Lung (tissue), 12 donors: ENCODE measurements around the gene TIMM29. TPM values are rescaled to one million over a fixed set of nuclear protein-coding genes. Genes with fewer than 3 reads are reported as not detected.

ENCODE experiments used
- ATAC-seq: fragments of 200-7000 bp; cut with Tn5 transposase; one replicate; pipeline ENCODE4 v1.9.1; 2020; ENCODE audit warnings: moderate number of reproducible peaks; ENCODE audit not compliant: insufficient read depth, low FRiP score
- DNase-seq, 3 donors: peaks; one replicate each; pipeline ENCODE4 v3.0.0-alpha.2; 2013 to 2017
- H3K27ac ChIP-seq, 2 donors: one replicate each; pipeline ENCODE4 v1.5.1; 2013; ENCODE audit warnings: mild to moderate bottlenecking in 2 of 2, moderate library complexity in 2 of 2, control low read depth in 1 of 2, inconsistent platforms in 1 of 2, low read depth in 1 of 2, low read length in 1 of 2
- H3K27me3 ChIP-seq, 3 donors: one replicate each; pipeline ENCODE4 v1.5.1; 2013; ENCODE audit warnings: low read length in 2 of 3; ENCODE audit not compliant: control insufficient read depth in 3 of 3, insufficient read depth in 3 of 3
- H3K36me3 ChIP-seq, 4 donors: one replicate each; pipeline ENCODE4 v1.5.1; 2013; ENCODE audit warnings: low read length in 4 of 4, mild to moderate bottlenecking in 1 of 4, moderate library complexity in 1 of 4; ENCODE audit not compliant: control insufficient read depth in 4 of 4, insufficient read depth in 4 of 4
- H3K4me1 ChIP-seq, 5 donors: one replicate each; pipeline ENCODE4 v1.5.1; 2013; ENCODE audit warnings: low read length in 5 of 5, mild to moderate bottlenecking in 2 of 5, moderate library complexity in 1 of 5; ENCODE audit not compliant: control insufficient read depth in 5 of 5, insufficient read depth in 5 of 5
- H3K4me3 ChIP-seq: one replicate; pipeline ENCODE4 v1.5.1; 2013; ENCODE audit warnings: mild to moderate bottlenecking, control low read depth, moderate library complexity
- H3K9ac ChIP-seq, 2 donors: one replicate each; pipeline ENCODE4 v1.5.1; 2013; ENCODE audit warnings: low read length in 2 of 2, control low read depth in 1 of 2; ENCODE audit not compliant: insufficient read depth in 1 of 2
- H3K9me3 ChIP-seq, 4 donors: one replicate each; pipeline ENCODE4 v1.5.1; 2013; ENCODE audit warnings: low read length in 3 of 4, mild to moderate bottlenecking in 1 of 4, moderate library complexity in 1 of 4; ENCODE audit not compliant: control insufficient read depth in 4 of 4, insufficient read depth in 3 of 4
- WGBS, 2 donors: extraction: QIAGEN DNeasy Blood & Tissue Kit; methylation state at CpG; one replicate each; pipeline ENCODE4 v1.1.7; 2013; 5-methylcytosine and 5-hydroxymethylcytosine counted together
- polyA plus RNA-seq, 2 donors: library from polyadenylated mRNA; stranded (reverse); fragments of 200-250 nt; gene quantifications; one replicate each; pipeline ENCODE4 v1.2.1, GENCODE V29; 2013
- total RNA-seq, 2 donors: library from RNA; depleted of rRNA in 1 of 2; stranded (reverse); fragments of >200 nt in 1 of 2; gene quantifications; one replicate each; pipeline ENCODE4 v1.2.1, GENCODE V29; 2014 to 2021
- TF ChIP-seq, protein P1 (sequence below): IDR thresholded peaks from 2 replicates; pipeline ENCODE4 v1.5.1; 2012; ENCODE audit warnings: mild to moderate bottlenecking; ENCODE audit errors: control extremely low read depth, extremely low read depth
- donor health status: control.
- donor health status: control.
- donor health status: Bipolar disorder and iron deficiency.
- donor health status: healthy.
- donor health status: DM: yes; HTN: yes; CAD: no.

The TIMM29 gene
- total and polyA plus RNA-seq, 4 donors: 15.6 to 20.4 (median 17.3) TPM

DNA sequence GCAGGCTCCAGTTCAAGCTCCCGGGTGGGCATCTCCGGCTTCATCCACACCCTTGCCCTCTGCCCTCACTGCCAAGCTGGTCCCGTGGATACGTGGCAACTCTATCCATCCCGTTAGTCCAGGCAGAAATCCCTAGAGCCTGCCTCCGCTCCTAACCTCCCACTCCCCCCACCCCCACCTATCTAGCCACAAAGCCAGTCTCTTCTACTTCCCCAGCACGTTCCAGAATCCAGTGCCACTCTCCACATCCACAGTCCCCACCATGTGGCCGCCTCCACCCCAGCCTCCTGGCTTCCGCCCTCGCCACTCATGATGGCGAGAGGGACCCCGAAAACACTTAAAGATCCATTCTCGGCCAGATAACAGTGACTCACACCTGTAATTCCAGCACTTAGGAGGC, 4.0 kb upstream of the TIMM29 start:
- no peak for ATAC-seq
- Histone ChIP-seq H3K9me3 (no peaks in the 10 kb centered on the region), H3K4me3 (no peak overlapping the region), H3K36me3 (peaks cover 2 to 50% (median 15%) of the 10 kb centered on the region in 4 donors), H3K27me3 (no peaks in the 10 kb centered on the region), H3K27ac (no peak overlapping the region), H3K4me1 (peaks cover 2 to 11% (median 8%) of the 10 kb centered on the region in 5 donors), H3K9ac (no peak overlapping the region)
- 88 to 93% methylated on average over 13 of the region's 13 CpGs for WGBS, 2 donors
- no peak for DNase-seq
- TF ChIP-seq, protein P1, sequence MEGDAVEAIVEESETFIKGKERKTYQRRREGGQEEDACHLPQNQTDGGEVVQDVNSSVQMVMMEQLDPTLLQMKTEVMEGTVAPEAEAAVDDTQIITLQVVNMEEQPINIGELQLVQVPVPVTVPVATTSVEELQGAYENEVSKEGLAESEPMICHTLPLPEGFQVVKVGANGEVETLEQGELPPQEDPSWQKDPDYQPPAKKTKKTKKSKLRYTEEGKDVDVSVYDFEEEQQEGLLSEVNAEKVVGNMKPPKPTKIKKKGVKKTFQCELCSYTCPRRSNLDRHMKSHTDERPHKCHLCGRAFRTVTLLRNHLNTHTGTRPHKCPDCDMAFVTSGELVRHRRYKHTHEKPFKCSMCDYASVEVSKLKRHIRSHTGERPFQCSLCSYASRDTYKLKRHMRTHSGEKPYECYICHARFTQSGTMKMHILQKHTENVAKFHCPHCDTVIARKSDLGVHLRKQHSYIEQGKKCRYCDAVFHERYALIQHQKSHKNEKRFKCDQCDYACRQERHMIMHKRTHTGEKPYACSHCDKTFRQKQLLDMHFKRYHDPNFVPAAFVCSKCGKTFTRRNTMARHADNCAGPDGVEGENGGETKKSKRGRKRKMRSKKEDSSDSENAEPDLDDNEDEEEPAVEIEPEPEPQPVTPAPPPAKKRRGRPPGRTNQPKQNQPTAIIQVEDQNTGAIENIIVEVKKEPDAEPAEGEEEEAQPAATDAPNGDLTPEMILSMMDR: no peak

DNA sequence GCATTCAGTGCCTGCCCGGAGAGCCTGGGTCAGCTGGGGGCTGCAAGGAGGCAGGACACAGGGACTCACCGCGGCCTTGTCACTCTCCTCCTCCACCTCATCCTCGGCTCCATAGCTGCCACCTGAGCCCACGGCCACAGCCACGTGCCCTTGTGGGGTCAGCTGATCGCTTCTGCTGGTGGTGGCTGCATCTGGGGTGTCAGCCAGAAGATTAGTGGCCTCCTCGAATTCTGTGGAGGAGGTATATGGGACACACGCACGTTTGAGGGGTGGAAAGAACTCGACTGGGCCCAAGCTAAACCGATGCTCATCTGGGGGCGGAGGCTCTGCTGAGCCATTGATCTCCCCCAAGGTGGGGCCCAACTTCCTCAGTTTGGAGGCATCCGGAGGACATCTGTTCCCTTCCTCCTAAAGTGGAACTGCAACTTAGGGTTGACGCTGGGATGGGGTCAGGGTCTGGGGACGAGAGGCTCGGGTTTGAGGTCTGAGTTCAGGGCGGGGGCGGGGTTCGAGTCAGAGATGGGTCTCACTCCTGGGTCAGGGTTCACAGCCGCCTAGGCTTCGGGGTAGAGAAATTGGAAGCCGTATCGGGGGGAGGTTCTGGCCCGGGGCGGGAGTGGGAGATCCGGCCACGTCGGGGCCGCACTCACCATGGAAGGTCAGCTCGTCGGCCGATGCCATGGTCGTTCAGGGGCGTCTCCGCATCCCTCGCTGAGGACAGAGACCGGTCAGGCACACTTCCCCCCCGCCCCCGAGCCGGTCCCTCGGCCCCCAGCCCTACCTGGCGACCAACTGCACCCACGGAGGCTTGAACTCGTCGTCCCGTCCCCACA, 665 bp upstream of the TIMM29 start:
- no peak for DNase-seq
- Histone ChIP-seq H3K27ac (peak overlapping the region; percentile 17 to 88), H3K4me3 (peak overlapping the region; percentile 100), H3K9me3 (no peaks in the 10 kb centered on the region), H3K9ac (peak overlapping the region; percentile 28 to 65), H3K4me1 (peaks cover 4 to 18% (median 11%) of the 10 kb centered on the region in 5 donors), H3K27me3 (no peaks in the 10 kb centered on the region), H3K36me3 (peaks cover 0 to 23% (median 14%) of the 10 kb centered on the region in 4 donors)
- WGBS, 2 donors: 8 to 12% methylated on average over 33 to 47 of the region's 47 CpGs
- ATAC-seq: no peak
- TF ChIP-seq, protein P1: no peak

DNA sequence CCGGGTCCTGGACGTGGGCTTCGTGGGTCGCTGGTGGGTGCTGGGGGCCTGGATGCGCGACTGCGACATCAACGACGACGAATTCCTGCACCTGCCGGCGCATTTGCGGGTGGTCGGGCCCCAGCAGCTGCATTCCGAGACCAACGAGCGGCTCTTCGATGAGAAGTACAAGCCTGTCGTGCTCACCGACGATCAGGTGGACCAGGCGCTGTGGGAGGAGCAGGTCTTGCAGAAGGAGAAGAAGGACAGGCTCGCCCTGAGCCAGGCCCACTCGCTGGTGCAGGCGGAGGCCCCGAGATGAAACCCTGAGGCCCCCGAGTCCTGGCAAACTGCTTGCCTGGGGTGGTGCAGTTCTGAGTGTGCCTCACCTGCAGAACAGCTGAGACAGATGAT, 787 bp downstream of the TIMM29 start:
- no peak overlapping the region for H3K9ac ChIP-seq
- ATAC-seq: no peak

More for the DNA sequence above, 787 bp downstream of the TIMM29 start:
- peaks cover 0 to 17% (median 6%) of the 10 kb centered on the region in 4 donors for H3K36me3 ChIP-seq
- TF ChIP-seq, protein P1: no peak
- no peaks in the 10 kb centered on the region for H3K27me3 ChIP-seq
- H3K27ac ChIP-seq: peak overlapping the region; percentile 82 to 88
- peaks cover 4 to 18% (median 11%) of the 10 kb centered on the region in 5 donors for H3K4me1 ChIP-seq
- WGBS, 2 donors: 9 to 11% methylated on average over 27 of the region's 27 CpGs
- H3K9me3 ChIP-seq: no peaks in the 10 kb centered on the region
- peak overlapping the region; percentile 100 for H3K4me3 ChIP-seq
- no peak for DNase-seq
